Astrocyte (in vitro differentiated cells and primary cell): ENCODE results near the gene THRB. TPM values are rescaled to one million over a fixed set of nuclear protein-coding genes. Genes with fewer than 3 reads are reported as not detected.

Source experiments
- DNase-seq: peaks from one replicate; pipeline ENCODE4 v3.0.0-alpha.2; 2010; ENCODE audit warnings: low read depth
- FAIRE-seq: peaks from 2 replicates; lab custom pipeline; 2011; peaks lifted over from hg19 to GRCh38; lab: Jason Lieb, UNC
- H2AFZ ChIP-seq: 2 replicates; pipeline ENCODE4 v1.6.0; 2012; ENCODE audit warnings: low read depth, low read length, inconsistent platforms
- H3K27ac ChIP-seq: 2 replicates; pipeline ENCODE4 v1.5.1; 2011; ENCODE audit warnings: low read depth, low read length, inconsistent platforms
- H3K27me3 ChIP-seq: 2 replicates; pipeline ENCODE4 v1.6.0; 2011; ENCODE audit warnings: low read length, inconsistent platforms; ENCODE audit not compliant: insufficient read depth
- H3K36me3 ChIP-seq: 2 replicates; pipeline ENCODE4 v1.5.1; 2011; ENCODE audit warnings: low read length, inconsistent platforms; ENCODE audit not compliant: insufficient read depth
- H3K4me1 ChIP-seq: 2 replicates; pipeline ENCODE4 v1.5.1; 2011; ENCODE audit warnings: low read length, inconsistent platforms; ENCODE audit not compliant: insufficient read depth
- H3K4me2 ChIP-seq: 2 replicates; pipeline ENCODE4 v1.6.0; 2012; ENCODE audit warnings: low read length, inconsistent platforms
- H3K4me3 ChIP-seq: 2 replicates; pipeline ENCODE4 v1.5.1; 2011; ENCODE audit warnings: low read depth, mild to moderate bottlenecking, low read length, inconsistent platforms; ENCODE audit not compliant: insufficient read depth
- H3K79me2 ChIP-seq: 2 replicates; pipeline ENCODE4 v1.6.0; 2012; ENCODE audit warnings: mild to moderate bottlenecking, low read length, inconsistent platforms; ENCODE audit not compliant: insufficient read depth
- H3K9ac ChIP-seq: 2 replicates; pipeline ENCODE4 v1.6.0; 2012; ENCODE audit warnings: mild to moderate bottlenecking, low read length, inconsistent platforms
- H3K9me3 ChIP-seq: 2 replicates; pipeline ENCODE4 v1.5.1; 2012; ENCODE audit warnings: low read depth, mild to moderate bottlenecking, low read length, inconsistent platforms; ENCODE audit not compliant: insufficient read depth
- H4K20me1 ChIP-seq: 2 replicates; pipeline ENCODE4 v1.6.0; 2012; ENCODE audit warnings: low read length, inconsistent platforms; ENCODE audit not compliant: insufficient read depth
- H3K27ac Mint-ChIP-seq: one replicate; pipeline ENCODE4 v1.8.0; 2021; ENCODE audit warnings: mild to moderate bottlenecking, mixed read lengths; ENCODE audit not compliant: unreplicated experiment
- H3K27me3 Mint-ChIP-seq: one replicate; pipeline ENCODE4 v1.8.0; 2021; ENCODE audit warnings: low read depth, mixed read lengths; ENCODE audit not compliant: unreplicated experiment
- H3K36me3 Mint-ChIP-seq: one replicate; pipeline ENCODE4 v1.8.0; 2021; ENCODE audit warnings: low read depth, mixed read lengths; ENCODE audit not compliant: unreplicated experiment
- H3K4me1 Mint-ChIP-seq: one replicate; pipeline ENCODE4 v1.8.0; 2021; ENCODE audit warnings: low read depth, mixed read lengths; ENCODE audit not compliant: unreplicated experiment
- H3K4me3 Mint-ChIP-seq: one replicate; pipeline ENCODE4 v1.8.0; 2021; ENCODE audit warnings: mild to moderate bottlenecking, moderate library complexity, mixed read lengths; ENCODE audit not compliant: unreplicated experiment
- H3K9me3 Mint-ChIP-seq: one replicate; pipeline ENCODE4 v1.8.0; 2021; ENCODE audit warnings: mild to moderate bottlenecking, mixed read lengths; ENCODE audit not compliant: unreplicated experiment
- CTCF ChIP-seq: IDR thresholded peaks from 2 replicates; pipeline ENCODE4 v1.5.1; 2011; ENCODE audit warnings: low read depth, mild to moderate bottlenecking, inconsistent platforms, low read length, moderate library complexity; ENCODE audit not compliant: insufficient read depth
- EZH2 ChIP-seq: IDR thresholded peaks from 2 replicates; pipeline ENCODE4 v1.6.1; 2012; ENCODE audit warnings: mild to moderate bottlenecking, low read length, inconsistent platforms; ENCODE audit not compliant: insufficient read depth
- total RNA-seq: library from RNA; stranded (reverse); gene quantifications from 2 replicates; pipeline ENCODE4 v1.2.1, GENCODE V29; 2021

THRB gene
- total RNA-seq, 1 donor from 2014 or later: 8.5 TPM

- Histone ChIP-seq H3K4me2 (no peak overlapping the region), H4K20me1 (no peaks in the 10 kb centered on the region), H3K27ac (no peak overlapping the region), H2AFZ (no peak overlapping the region), H3K79me2 (no peaks in the 10 kb centered on the region), H3K9ac (no peak overlapping the region), H3K9me3 (no peaks in the 10 kb centered on the region), H3K4me1 (no peaks in the 10 kb centered on the region), H3K27me3 (no peaks in the 10 kb centered on the region), H3K36me3 (no peaks in the 10 kb centered on the region), H3K4me3 (no peak overlapping the region)
- Mint-ChIP-seq H3K4me1 (peaks cover 10% of the 10 kb centered on the region), H3K4me3 (no peak overlapping the region), H3K9me3 (no peaks in the 10 kb centered on the region), H3K27ac (no peak overlapping the region), H3K36me3 (no peaks in the 10 kb centered on the region), H3K27me3 (no peaks in the 10 kb centered on the region)
- TF ChIP-seq EZH2 (no peak), CTCF (no peak)
- no peak for DNase-seq
- FAIRE-seq: no peak
These were observed 11.3 kb upstream of the THRB start for GRCh38 chr3:24505691-24506550.

GRCh38 chr3:24504772-24505171 lies 10.1 kb upstream of the THRB start:
- Histone ChIP-seq H3K27ac (no peak overlapping the region), H3K9ac (no peak overlapping the region), H3K4me3 (no peak overlapping the region), H3K4me1 (no peaks in the 10 kb centered on the region), H3K27me3 (no peaks in the 10 kb centered on the region), H3K9me3 (no peaks in the 10 kb centered on the region), H3K79me2 (no peaks in the 10 kb centered on the region), H3K4me2 (no peak overlapping the region), H3K36me3 (no peaks in the 10 kb centered on the region), H4K20me1 (no peaks in the 10 kb centered on the region), H2AFZ (no peak overlapping the region)
- H3K4me1 Mint-ChIP-seq: peaks cover 12% of the 10 kb centered on the region
- H3K4me3 Mint-ChIP-seq: no peak overlapping the region
- H3K27me3 Mint-ChIP-seq: no peaks in the 10 kb centered on the region
- no peak for TF ChIP-seq EZH2
- TF ChIP-seq CTCF: no peak
- H3K36me3 Mint-ChIP-seq: no peaks in the 10 kb centered on the region
- H3K27ac Mint-ChIP-seq: no peak overlapping the region
- no peak for FAIRE-seq
- no peak for DNase-seq
- no peaks in the 10 kb centered on the region for H3K9me3 Mint-ChIP-seq

DNA sequence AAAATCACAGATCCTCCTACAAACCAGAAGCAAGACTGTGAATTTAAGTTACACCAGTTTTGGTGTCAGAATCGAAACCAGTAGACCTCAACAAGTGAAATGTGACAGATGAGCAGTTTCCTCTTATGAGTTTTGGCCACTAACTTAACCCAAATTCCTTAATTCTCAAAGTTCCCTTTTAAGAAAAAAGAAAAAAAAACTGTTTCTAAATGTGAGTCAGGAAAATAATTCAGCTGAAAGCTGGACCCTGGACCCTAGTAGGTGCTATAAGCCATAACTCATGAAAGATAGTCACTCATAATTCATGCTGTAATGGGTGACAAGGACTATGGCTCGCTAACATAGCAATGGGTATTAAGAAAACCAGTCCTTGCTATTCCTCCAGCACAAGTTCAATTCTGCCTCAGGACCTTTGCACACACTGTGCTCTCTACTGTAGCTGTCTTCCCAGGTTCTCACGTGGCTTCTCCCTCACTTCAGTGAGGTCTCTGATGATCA lies 9.0 kb upstream of the THRB start:
- FAIRE-seq (no peak), DNase-seq (no peak)
- no peaks in the 10 kb centered on the region for H3K9me3 Mint-ChIP-seq

More for the DNA sequence above, 9.0 kb upstream of the THRB start:
- H3K36me3 Mint-ChIP-seq: no peaks in the 10 kb centered on the region
- no peaks in the 10 kb centered on the region for H3K9me3 ChIP-seq
- no peaks in the 10 kb centered on the region for H3K36me3 ChIP-seq
- H3K4me3 Mint-ChIP-seq: no peak overlapping the region
- H3K4me1 Mint-ChIP-seq: peaks cover 12% of the 10 kb centered on the region
- H4K20me1 ChIP-seq: no peaks in the 10 kb centered on the region
- no peak overlapping the region for H3K27ac Mint-ChIP-seq
- TF ChIP-seq EZH2 (no peak), CTCF (no peak)
- H3K4me2 ChIP-seq: no peak overlapping the region
- H3K4me1 ChIP-seq: no peaks in the 10 kb centered on the region
- H3K9ac ChIP-seq: no peak overlapping the region
- no peaks in the 10 kb centered on the region for H3K79me2 ChIP-seq
- no peak overlapping the region for H3K27ac ChIP-seq
- no peaks in the 10 kb centered on the region for H3K27me3 Mint-ChIP-seq
- no peak overlapping the region for H3K4me3 ChIP-seq
- no peak overlapping the region for H2AFZ ChIP-seq
- no peaks in the 10 kb centered on the region for H3K27me3 ChIP-seq
